ENCODE results near the gene CTPS2.
"Not testable (repeated sequence)": the region's sequence is repeated elsewhere in the genome, so short reads cannot be mapped to it uniquely, and the experiment has no call there.

The CTPS2 gene

GRCh38 chrX:16726347-16726988 is 14.0 kb upstream of the CTPS2 start:
- not testable (repeated sequence) for H3K27me3 Mint-ChIP-seq, H3K9me3 Mint-ChIP-seq

GRCh38 chrX:16725072-16725471 is 12.6 kb upstream of the CTPS2 start:
- Mint-ChIP-seq H3K27me3 (no peaks in the 10 kb centered on the region), H3K4me1 (peaks cover 23% of the 10 kb centered on the region), H3K9me3 (no peaks in the 10 kb centered on the region), H3K36me3 (ENCODE audit: low read depth) (peaks cover 10% of the 10 kb centered on the region), H3K4me3 (no peak overlapping the region), H3K27ac (no peak overlapping the region)
- DNase-seq (no peak), ATAC-seq (no peak)

More at GRCh38 chrX:16726347-16726988, 14.0 kb upstream of the CTPS2 start:
- H3K4me1 Mint-ChIP-seq: peaks cover 11% of the 10 kb centered on the region
- not testable (repeated sequence) for H3K27ac Mint-ChIP-seq; ATAC-seq; H3K4me3 Mint-ChIP-seq; H3K36me3 Mint-ChIP-seq (ENCODE audit: low read depth); DNase-seq

GRCh38 chrX:16722481-16722880 is 10.0 kb upstream of the CTPS2 start:
- H3K27ac Mint-ChIP-seq: no peak overlapping the region
- H3K4me1 Mint-ChIP-seq: peaks cover 30% of the 10 kb centered on the region
- H3K27me3 Mint-ChIP-seq: no peaks in the 10 kb centered on the region
- peaks cover 6% of the 10 kb centered on the region for H3K36me3 Mint-ChIP-seq (ENCODE audit: low read depth)
- no peaks in the 10 kb centered on the region for H3K9me3 Mint-ChIP-seq
- DNase-seq: no peak
- no peak overlapping the region for H3K4me3 Mint-ChIP-seq
- ATAC-seq: no peak

- DNase-seq (peak; percentile 91), ATAC-seq (peak; percentile 98)
- Mint-ChIP-seq H3K4me1 (peaks cover 25% of the 10 kb centered on the region), H3K9me3 (no peaks in the 10 kb centered on the region), H3K27ac (peak within 1 kb of the TSS; percentile 91), H3K27me3 (no peaks in the 10 kb centered on the region), H3K4me3 (peak within 1 kb of the TSS; percentile 84), H3K36me3 (ENCODE audit: low read depth) (peaks cover 6% of the 10 kb centered on the region)
Observed at GRCh38 chrX:16719334-16720084, 7.0 kb upstream of the CTPS2 start, which contains the start of gene SYAP1. SYAP1 (plus strand) TSS chrX:16719612; CDS start chrX:16719725, 113 bp downstream.

- Mint-ChIP-seq H3K9me3 (no peaks in the 10 kb centered on the region), H3K27ac (peak overlapping the region; percentile 91), H3K4me1 (peaks cover 25% of the 10 kb centered on the region), H3K36me3 (ENCODE audit: low read depth) (peaks cover 5% of the 10 kb centered on the region), H3K27me3 (no peaks in the 10 kb centered on the region), H3K4me3 (peak overlapping the region; percentile 84)
- DNase-seq (no peak), ATAC-seq (no peak)
Observed at GRCh38 chrX:16718824-16719333, 6.4 kb upstream of the CTPS2 start.

GRCh38 chrX:16716451-16716850 is 4.0 kb upstream of the CTPS2 start:
- not testable (repeated sequence) for H3K27ac Mint-ChIP-seq; H3K27me3 Mint-ChIP-seq; ATAC-seq; DNase-seq; H3K9me3 Mint-ChIP-seq; H3K36me3 Mint-ChIP-seq (ENCODE audit: low read depth); H3K4me3 Mint-ChIP-seq
- peaks cover 26% of the 10 kb centered on the region for H3K4me1 Mint-ChIP-seq

GRCh38 chrX:16715638-16716037 is 3.2 kb upstream of the CTPS2 start:
- not testable (repeated sequence) for H3K27ac Mint-ChIP-seq; H3K9me3 Mint-ChIP-seq; DNase-seq; ATAC-seq; H3K27me3 Mint-ChIP-seq; H3K36me3 Mint-ChIP-seq (ENCODE audit: low read depth); H3K4me3 Mint-ChIP-seq
- H3K4me1 Mint-ChIP-seq: peaks cover 22% of the 10 kb centered on the region

- ATAC-seq (no peak), DNase-seq (no peak)
- Mint-ChIP-seq H3K27me3 (no peaks in the 10 kb centered on the region), H3K4me3 (no peak overlapping the region), H3K4me1 (peaks cover 24% of the 10 kb centered on the region), H3K9me3 (no peaks in the 10 kb centered on the region), H3K36me3 (ENCODE audit: low read depth) (no peaks in the 10 kb centered on the region), H3K27ac (no peak overlapping the region)
Observed at GRCh38 chrX:16714504-16714903, 2.0 kb upstream of the CTPS2 start.

- no peaks in the 10 kb centered on the region for H3K27me3 Mint-ChIP-seq
- DNase-seq: peak; percentile 11
- no peaks in the 10 kb centered on the region for H3K36me3 Mint-ChIP-seq (ENCODE audit: low read depth)
- H3K9me3 Mint-ChIP-seq: no peaks in the 10 kb centered on the region
- H3K4me3 Mint-ChIP-seq: peak overlapping the region; percentile 83
- H3K27ac Mint-ChIP-seq: peak overlapping the region; percentile 73
- H3K4me1 Mint-ChIP-seq: peaks cover 17% of the 10 kb centered on the region
- peak; percentile 60 for ATAC-seq
Observed at GRCh38 chrX:16711893-16712547, 449 bp downstream of the CTPS2 start.

- H3K27me3 Mint-ChIP-seq: no peaks in the 10 kb centered on the region
- H3K36me3 Mint-ChIP-seq (ENCODE audit: low read depth): no peaks in the 10 kb centered on the region
- no peak for DNase-seq
- H3K27ac Mint-ChIP-seq: peak overlapping the region; percentile 60
- no peaks in the 10 kb centered on the region for H3K9me3 Mint-ChIP-seq
- peak overlapping the region; percentile 80 for H3K4me3 Mint-ChIP-seq
- H3K4me1 Mint-ChIP-seq: peaks cover 17% of the 10 kb centered on the region
- ATAC-seq: no peak
Observed at GRCh38 chrX:16711219-16711811, 1.2 kb downstream of the CTPS2 start.

GRCh38 chrX:16708016-16708415 is 4.5 kb downstream of the CTPS2 start:
- no peak overlapping the region for H3K27ac Mint-ChIP-seq
- H3K4me1 Mint-ChIP-seq: peaks cover 13% of the 10 kb centered on the region
- H3K27me3 Mint-ChIP-seq: no peaks in the 10 kb centered on the region
- H3K36me3 Mint-ChIP-seq (ENCODE audit: low read depth): no peaks in the 10 kb centered on the region
- no peaks in the 10 kb centered on the region for H3K9me3 Mint-ChIP-seq
- DNase-seq: no peak
- no peak overlapping the region for H3K4me3 Mint-ChIP-seq
- no peak for ATAC-seq

GRCh38 chrX:16705370-16705769 is 7.1 kb downstream of the CTPS2 start:
- peaks cover 6% of the 10 kb centered on the region for H3K4me1 Mint-ChIP-seq
- H3K27me3 Mint-ChIP-seq: no peaks in the 10 kb centered on the region
- H3K36me3 Mint-ChIP-seq (ENCODE audit: low read depth): no peaks in the 10 kb centered on the region
- H3K9me3 Mint-ChIP-seq: no peaks in the 10 kb centered on the region
- H3K27ac Mint-ChIP-seq: no peak overlapping the region
- H3K4me3 Mint-ChIP-seq: no peak overlapping the region
- ATAC-seq: no peak
- DNase-seq: no peak

- Mint-ChIP-seq H3K9me3 (no peaks in the 10 kb centered on the region), H3K36me3 (ENCODE audit: low read depth) (no peaks in the 10 kb centered on the region), H3K27ac (no peak overlapping the region), H3K4me1 (no peaks in the 10 kb centered on the region), H3K4me3 (no peak overlapping the region), H3K27me3 (no peaks in the 10 kb centered on the region)
- ATAC-seq (no peak), DNase-seq (no peak)
Observed at GRCh38 chrX:16702700-16703599, 9.5 kb downstream of the CTPS2 start.

GRCh38 chrX:16700734-16701133 is 11.7 kb downstream of the CTPS2 start:
- no peak overlapping the region for H3K27ac Mint-ChIP-seq
- no peak overlapping the region for H3K4me3 Mint-ChIP-seq
- H3K27me3 Mint-ChIP-seq: no peaks in the 10 kb centered on the region
- DNase-seq (no peak), ATAC-seq (no peak)
- no peaks in the 10 kb centered on the region for H3K36me3 Mint-ChIP-seq (ENCODE audit: low read depth)
- H3K9me3 Mint-ChIP-seq: no peaks in the 10 kb centered on the region
- H3K4me1 Mint-ChIP-seq: no peaks in the 10 kb centered on the region
